ENCODE results near the gene CKAP5. TPM values are rescaled to one million over a fixed set of nuclear protein-coding genes. Genes with fewer than 3 reads are reported as not detected.

Gene CKAP5
- total RNA-seq, 8 experiments from 2014 or later, result 37.8 to 127 (median 93.5) TPM

- in situ Hi-C loops (cut with MboI; ENCODE audit: low pct_unique_long_range_greater_than_20kb in 2 of 9, low sequenced_read_pairs in 9 of 9, unreplicated experiment in 9 of 9), result loop anchor here in 3 of 9 experiments (25.0 kb wide), 1 partner anchor 285 kb away; no protein-coding TSS in a partner anchor
- Histone ChIP-seq H3K27ac (no peak overlapping the region), H3K4me1 (replicated peaks in 1 of 2) (no peaks in the 10 kb centered on the region), H3K4me3 (no peak overlapping the region)
- ATAC-seq (replicated peaks in 6 of 8), result no peak
- WGBS, 10 experiments, result 71 to 100% (median 100%) methylated on average over 1 of the region's 1 CpG; no CpG with 5 or more reads in 6 of the 10 experiments
Measured at GRCh38 chr11:46877580-46877979, 31.5 kb upstream of the CKAP5 start.

DNA sequence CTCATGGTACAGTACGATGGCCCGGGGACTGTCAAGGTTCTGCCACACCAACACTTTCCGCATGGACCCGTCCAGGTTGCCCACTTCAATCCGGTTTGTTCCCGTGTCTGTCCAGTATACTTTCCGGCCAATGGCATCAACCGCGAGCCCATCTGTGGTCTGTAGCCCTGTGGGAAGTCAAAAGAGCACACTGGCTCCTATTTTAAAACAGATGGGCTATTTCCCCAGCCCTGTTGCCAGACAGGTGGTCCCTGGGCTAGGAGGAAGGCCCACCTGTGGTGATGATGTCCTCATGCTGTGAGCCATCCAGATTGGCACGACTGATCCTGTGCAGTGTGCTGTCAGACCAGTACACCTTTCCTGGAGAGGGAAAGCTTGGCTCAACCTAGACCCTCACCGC is 30.4 kb upstream of the CKAP5 start:
- in situ Hi-C loops (cut with MboI; ENCODE audit: low pct_unique_long_range_greater_than_20kb in 2 of 9, low sequenced_read_pairs in 9 of 9, unreplicated experiment in 9 of 9), result loop anchor here in 3 of 9 experiments (25.0 kb wide), 1 partner anchor 286 kb away; no protein-coding TSS in a partner anchor
- H3K4me3 ChIP-seq, result no peak overlapping the region
- no peak overlapping the region for H3K27ac ChIP-seq
- WGBS, 10 experiments, result 83 to 100% (median 92%) methylated on average over 1 to 8 of the region's 11 CpGs; no CpG with 5 or more reads in 6 of the 10 experiments
- ATAC-seq (replicated peaks in 6 of 8), result no peak
- no peaks in the 10 kb centered on the region for H3K4me1 ChIP-seq (replicated peaks in 1 of 2)

DNA sequence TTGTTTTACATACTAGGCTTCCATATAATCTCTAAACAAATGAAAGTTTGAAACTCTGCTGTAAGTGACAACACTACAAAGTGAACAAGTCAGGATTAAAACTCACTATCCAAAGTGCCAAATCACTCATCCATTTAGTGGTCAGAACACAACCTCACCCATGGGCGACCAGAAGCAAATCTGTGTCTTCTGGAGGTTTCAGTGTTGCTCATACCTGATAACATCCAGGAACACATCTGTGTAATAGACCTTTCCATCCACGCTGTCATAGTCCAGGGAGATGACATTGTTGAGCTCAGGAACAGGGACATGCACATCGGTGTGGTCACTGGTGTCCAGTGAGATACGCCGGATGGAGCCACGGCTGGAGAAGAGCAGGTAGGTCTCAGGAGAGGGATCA is 28.5 kb upstream of the CKAP5 start:
- in situ Hi-C loops (cut with MboI; ENCODE audit: low pct_unique_long_range_greater_than_20kb in 2 of 9, low sequenced_read_pairs in 9 of 9, unreplicated experiment in 9 of 9), result no loop called here
- Histone ChIP-seq H3K27ac (no peak overlapping the region), H3K4me3 (no peak overlapping the region), H3K4me1 (replicated peaks in 1 of 2) (no peaks in the 10 kb centered on the region)
- WGBS, 10 experiments, result 50 to 100% (median 90%) methylated on average over 1 to 4 of the region's 6 CpGs; no CpG with 5 or more reads in 6 of the 10 experiments
- no peak for ATAC-seq (replicated peaks in 6 of 8)

DNA sequence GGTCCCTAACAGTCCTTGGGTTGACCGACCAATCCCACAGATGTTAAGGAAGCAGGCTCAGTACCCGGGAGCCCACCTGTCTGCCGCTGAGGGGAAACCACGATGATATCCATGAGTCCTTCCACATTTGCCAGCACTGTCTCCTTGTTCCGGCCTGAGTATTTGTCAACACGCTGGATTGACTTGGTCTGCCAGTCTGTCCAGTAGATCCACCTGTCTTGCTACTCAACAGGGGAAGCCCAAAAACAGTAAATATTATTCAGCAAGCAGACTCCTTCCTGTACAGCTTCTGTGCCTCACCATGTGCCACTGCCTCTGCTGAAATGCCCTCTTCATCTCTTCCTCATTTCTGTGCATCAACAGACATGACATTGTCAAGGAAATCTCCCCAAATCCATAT is 22.8 kb upstream of the CKAP5 start:
- 76 to 100% (median 89%) methylated on average over 1 to 6 of the region's 6 CpGs; no CpG with 5 or more reads in 4 of the 10 experiments for WGBS, 10 experiments
- H3K4me1 ChIP-seq (replicated peaks in 1 of 2), result no peaks in the 10 kb centered on the region
- in situ Hi-C loops (cut with MboI; ENCODE audit: low pct_unique_long_range_greater_than_20kb in 2 of 9, low sequenced_read_pairs in 9 of 9, unreplicated experiment in 9 of 9), result no loop called here
- no peak overlapping the region for H3K4me3 ChIP-seq
- no peak for ATAC-seq (replicated peaks in 6 of 8)
- H3K27ac ChIP-seq, result no peak overlapping the region

- WGBS, 10 experiments, result 0 to 100% (median 86%) methylated on average over 1 to 2 of the region's 2 CpGs; no CpG with 5 or more reads in 1 of the 10 experiments
- ATAC-seq (replicated peaks in 6 of 8), result peak in 2 of 8 experiments; percentile 75 to 77
- in situ Hi-C loops (cut with MboI; ENCODE audit: low pct_unique_long_range_greater_than_20kb in 2 of 9, low sequenced_read_pairs in 9 of 9, unreplicated experiment in 9 of 9), result no loop called here
Measured at GRCh38 chr11:46865340-46865739, 19.3 kb upstream of the CKAP5 start.

GRCh38 chr11:46860218-46860617 is 14.1 kb upstream of the CKAP5 start:
- no peak overlapping the region for H3K27ac ChIP-seq
- H3K4me3 ChIP-seq, result no peak overlapping the region
- no peak for ATAC-seq (replicated peaks in 6 of 8)
- H3K4me1 ChIP-seq (replicated peaks in 1 of 2), result no peaks in the 10 kb centered on the region
- WGBS, 10 experiments, result 14 to 100% (median 94%) methylated on average over 1 to 4 of the region's 4 CpGs; no CpG with 5 or more reads in 1 of the 10 experiments
- in situ Hi-C loops (cut with MboI; ENCODE audit: low pct_unique_long_range_greater_than_20kb in 2 of 9, low sequenced_read_pairs in 9 of 9, unreplicated experiment in 9 of 9), result no loop called here

More at GRCh38 chr11:46865340-46865739, 19.3 kb upstream of the CKAP5 start:
- Histone ChIP-seq H3K27ac (no peak overlapping the region), H3K4me1 (replicated peaks in 1 of 2) (no peaks in the 10 kb centered on the region), H3K4me3 (no peak overlapping the region)

DNA sequence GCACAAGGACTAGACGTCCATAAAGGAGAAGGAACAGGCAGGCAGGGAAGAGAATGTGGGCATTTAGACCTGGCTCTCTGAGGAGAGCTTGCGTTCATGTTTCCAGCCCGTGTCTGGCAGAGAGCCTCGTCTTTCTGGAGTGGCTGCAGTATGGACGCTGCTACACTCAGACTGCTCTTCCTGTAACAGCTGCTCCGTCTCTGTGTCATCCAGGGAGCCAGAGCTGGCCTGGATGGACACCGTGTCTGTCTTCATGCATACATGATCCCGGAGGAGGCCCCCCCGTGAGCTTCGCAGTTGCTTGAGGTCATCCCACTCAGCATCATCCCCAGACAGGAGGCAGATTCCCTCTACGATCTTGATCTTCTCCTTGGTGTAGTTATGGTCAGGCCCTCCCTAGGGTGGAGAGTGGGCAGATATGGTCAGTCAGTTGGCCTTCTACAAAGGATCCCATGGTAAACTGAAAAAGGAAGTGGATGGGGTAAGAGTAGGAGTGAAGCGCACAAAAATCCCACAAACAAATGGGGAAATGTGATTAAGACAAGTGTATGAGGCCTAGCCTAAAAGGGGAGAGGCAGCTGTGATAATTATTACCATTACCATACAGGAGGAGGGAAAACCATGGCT is 13.0 kb upstream of the CKAP5 start:
- in situ Hi-C loops (cut with MboI; ENCODE audit: low pct_unique_long_range_greater_than_20kb in 2 of 9, low sequenced_read_pairs in 9 of 9, unreplicated experiment in 9 of 9), result no loop called here
- WGBS, 10 experiments, result 20 to 100% (median 86%) methylated on average over 1 to 9 of the region's 12 CpGs; no CpG with 5 or more reads in 1 of the 10 experiments
- Histone ChIP-seq H3K4me3 (no peak overlapping the region), H3K4me1 (replicated peaks in 1 of 2) (no peaks in the 10 kb centered on the region), H3K27ac (no peak overlapping the region)
- ATAC-seq (replicated peaks in 6 of 8), result no peak

DNA sequence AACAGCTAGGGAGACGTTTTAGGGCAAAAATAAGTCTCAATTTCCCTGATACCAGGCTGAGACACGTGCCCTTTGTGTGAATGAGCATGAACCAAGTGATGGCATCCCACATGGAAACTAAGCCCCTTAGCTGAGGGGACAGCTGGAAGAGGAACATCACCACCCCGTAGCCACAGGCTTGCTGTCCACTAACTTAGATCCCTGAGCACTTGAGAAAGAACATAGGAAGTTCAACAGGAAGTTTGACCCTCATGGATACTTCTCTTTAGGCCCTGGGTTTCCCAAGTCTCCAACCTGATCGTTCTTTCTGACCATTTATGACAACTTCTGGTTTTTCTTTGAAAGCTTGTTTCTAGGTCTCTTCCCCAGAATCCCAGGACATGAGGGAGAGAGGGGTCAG is 11.6 kb upstream of the CKAP5 start:
- WGBS, 10 experiments, result 20 to 100% (median 51%) methylated on average over 1 to 3 of the region's 4 CpGs; no CpG with 5 or more reads in 3 of the 10 experiments
- no peak for ATAC-seq (replicated peaks in 6 of 8)
- Histone ChIP-seq H3K4me1 (replicated peaks in 1 of 2) (no peaks in the 10 kb centered on the region), H3K4me3 (no peak overlapping the region), H3K27ac (no peak overlapping the region)
- in situ Hi-C loops (cut with MboI; ENCODE audit: low pct_unique_long_range_greater_than_20kb in 2 of 9, low sequenced_read_pairs in 9 of 9, unreplicated experiment in 9 of 9), result no loop called here

GRCh38 chr11:46856605-46857343 is 10.7 kb upstream of the CKAP5 start:
- no peak for ATAC-seq (replicated peaks in 6 of 8)
- H3K4me3 ChIP-seq, result no peak overlapping the region
- WGBS, 10 experiments, result 25 to 91% (median 72%) methylated on average over 1 to 5 of the region's 5 CpGs; no CpG with 5 or more reads in 2 of the 10 experiments
- in situ Hi-C loops (cut with MboI; ENCODE audit: low pct_unique_long_range_greater_than_20kb in 2 of 9, low sequenced_read_pairs in 9 of 9, unreplicated experiment in 9 of 9), result no loop called here
- H3K27ac ChIP-seq, result no peak overlapping the region
- no peaks in the 10 kb centered on the region for H3K4me1 ChIP-seq (replicated peaks in 1 of 2)

DNA sequence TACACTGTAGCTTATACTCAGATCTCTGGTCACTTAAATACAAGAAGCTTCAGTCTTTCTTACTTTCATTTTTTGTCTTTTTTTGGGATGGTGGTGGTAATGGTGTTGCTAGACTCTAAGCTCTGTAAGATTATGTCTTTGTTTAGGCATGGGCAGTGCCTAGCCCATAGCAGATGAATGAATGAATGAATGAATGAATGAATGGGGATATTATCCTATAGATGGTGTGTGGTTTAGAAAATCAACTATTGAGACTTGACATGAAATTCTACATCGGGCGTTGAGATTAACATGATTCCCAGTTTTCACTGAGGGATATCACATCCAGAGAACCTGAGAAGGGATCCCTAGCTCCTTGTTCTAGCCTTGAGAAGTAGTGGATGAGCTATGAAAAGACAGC is 9.8 kb upstream of the CKAP5 start:
- WGBS, 10 experiments, result 83 to 100% (median 100%) methylated on average over 1 to 2 of the region's 2 CpGs; no CpG with 5 or more reads in 3 of the 10 experiments
- no peak overlapping the region for H3K27ac ChIP-seq
- in situ Hi-C loops (cut with MboI; ENCODE audit: low pct_unique_long_range_greater_than_20kb in 2 of 9, low sequenced_read_pairs in 9 of 9, unreplicated experiment in 9 of 9), result no loop called here
- H3K4me1 ChIP-seq (replicated peaks in 1 of 2), result no peaks in the 10 kb centered on the region
- no peak for ATAC-seq (replicated peaks in 6 of 8)
- H3K4me3 ChIP-seq, result no peak overlapping the region

GRCh38 chr11:46855167-46855566 is 9.1 kb upstream of the CKAP5 start:
- in situ Hi-C loops (cut with MboI; ENCODE audit: low pct_unique_long_range_greater_than_20kb in 2 of 9, low sequenced_read_pairs in 9 of 9, unreplicated experiment in 9 of 9), result no loop called here
- no peak for ATAC-seq (replicated peaks in 6 of 8)
- 66 to 100% (median 96%) methylated on average over 1 to 3 of the region's 3 CpGs; no CpG with 5 or more reads in 5 of the 10 experiments for WGBS, 10 experiments
- Histone ChIP-seq H3K4me1 (replicated peaks in 1 of 2) (no peaks in the 10 kb centered on the region), H3K4me3 (no peak overlapping the region), H3K27ac (no peak overlapping the region)

DNA sequence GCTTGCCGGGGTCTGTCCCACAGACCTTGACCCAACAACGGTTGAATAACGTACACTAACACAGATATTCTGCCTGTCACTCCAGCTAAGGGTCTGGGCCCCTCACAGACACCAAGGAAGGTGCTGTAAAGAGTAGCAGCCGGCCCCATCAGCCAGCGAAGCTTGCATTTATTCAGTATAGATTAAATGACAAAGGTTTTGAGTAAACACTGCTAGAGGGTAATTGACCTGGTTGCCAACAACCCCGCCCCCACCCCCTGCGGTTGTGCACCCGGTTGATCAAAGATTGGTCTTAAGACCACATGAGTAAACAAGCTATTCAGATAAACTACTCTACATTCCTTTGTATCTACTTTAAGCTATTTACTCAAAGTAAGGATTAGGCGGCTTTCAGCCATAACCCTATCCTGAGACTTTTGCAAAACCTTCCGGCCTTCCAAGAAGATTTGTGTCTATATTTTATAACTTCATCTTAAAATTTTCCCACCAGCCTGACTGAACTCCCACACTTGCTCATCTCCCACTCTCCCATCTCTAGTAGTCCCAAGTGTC is 4.8 kb upstream of the CKAP5 start:
- 35 to 92% (median 59%) methylated on average over 2 to 9 of the region's 10 CpGs; no CpG with 5 or more reads in 1 of the 10 experiments for WGBS, 10 experiments
- no peak overlapping the region for H3K4me3 ChIP-seq
- H3K27ac ChIP-seq, result no peak overlapping the region
- H3K4me1 ChIP-seq (replicated peaks in 1 of 2), result peaks cover 0 to 2% of the 10 kb centered on the region in 2 donors
- in situ Hi-C loops (cut with MboI; ENCODE audit: low pct_unique_long_range_greater_than_20kb in 2 of 9, low sequenced_read_pairs in 9 of 9, unreplicated experiment in 9 of 9), result no loop called here
- no peak for ATAC-seq (replicated peaks in 6 of 8)

- in situ Hi-C loops (cut with MboI; ENCODE audit: low pct_unique_long_range_greater_than_20kb in 2 of 9, low sequenced_read_pairs in 9 of 9, unreplicated experiment in 9 of 9), result no loop called here
- H3K4me3 ChIP-seq, result no peak overlapping the region
- peaks cover 3 to 5% of the 10 kb centered on the region in 2 donors for H3K4me1 ChIP-seq (replicated peaks in 1 of 2)
- 80 to 94% (median 90%) methylated on average over 1 of the region's 1 CpG; no CpG with 5 or more reads in 3 of the 10 experiments for WGBS, 10 experiments
- no peak for ATAC-seq (replicated peaks in 6 of 8)
- H3K27ac ChIP-seq, result no peak overlapping the region
Measured at GRCh38 chr11:46849631-46850030, 3.6 kb upstream of the CKAP5 start.

Data from motor neuron (in vitro differentiated cells).